Right cardiac atrium (tissue), 5 donors: Measurements from ENCODE around the gene HS2ST1. TPM values are rescaled to one million over a fixed set of nuclear protein-coding genes. Genes with fewer than 3 reads are reported as not detected.

Experiments used
- ATAC-seq, 2 donors: fragments of 200-7000 bp; cut with Tn5 transposase; one replicate each; pipeline versions ENCODE4 v1.8.0 to v1.9.1; 2020; ENCODE audit warnings: moderate library complexity in 2 of 2, mild to moderate bottlenecking in 1 of 2
- DNase-seq, 3 donors: peaks; one replicate each; pipeline ENCODE4 v3.0.0-alpha.2; 2020
- H3K27ac ChIP-seq: one replicate; pipeline ENCODE4 v1.5.1; 2013; ENCODE audit warnings: mild to moderate bottlenecking, low read length, control low read depth, moderate library complexity
- H3K27me3 ChIP-seq: one replicate; pipeline ENCODE4 v1.6.1; 2013; ENCODE audit not compliant: control insufficient read depth, insufficient read depth
- H3K4me1 ChIP-seq: one replicate; pipeline ENCODE4 v1.6.1; 2013; ENCODE audit warnings: low read length; ENCODE audit not compliant: control insufficient read depth, insufficient read depth
- H3K4me3 ChIP-seq: one replicate; pipeline ENCODE4 v1.5.1; 2013; ENCODE audit warnings: low read length, control low read depth
- H3K9me3 ChIP-seq: one replicate; pipeline ENCODE4 v1.6.1; 2013; ENCODE audit warnings: low read length; ENCODE audit not compliant: control insufficient read depth
- WGBS: extraction: QIAGEN DNeasy Blood & Tissue Kit; methylation state at CpG from one replicate; pipeline ENCODE4 v1.1.7; 2013; 5-methylcytosine and 5-hydroxymethylcytosine counted together
- intact Hi-C, 4 donors: fragments of 100-400 bp; cut with DNase I; formaldehyde crosslinking; loops; one replicate each; pipeline versions ENCODE4 v1.11.0 to v1.14.0; 2022 to 2023
- polyA plus RNA-seq: library from polyadenylated mRNA; stranded (reverse); fragments of 200-250 nt; gene quantifications from one replicate; pipeline ENCODE4 v1.2.3, GENCODE V29; 2013
- total RNA-seq, 4 donors: library from RNA; stranded (reverse); fragmentation: NEBNext Ultra II Directional; extraction: Animal tissue kit (Norgen Biotek cat#: 25700); gene quantifications; one replicate each; pipeline ENCODE4 v1.2.1, GENCODE V29; 2021
- donor health status: healthy with polysubstance abuse.
- donor health status: DM: no; HTN: yes; CAD: no.
- donor health status: DM: no; HTN: no; CAD: no.
- donor health status: DM: no; HTN: yes; CAD: no; lungs with severe emphysema.
- donor health status: DM: yes; HTN: yes; CAD: no.

Gene HS2ST1
- total and polyA plus RNA-seq, 5 donors, result 6.0 to 15.7 (median 11.8) TPM

- Histone ChIP-seq H3K27ac (no peak overlapping the region), H3K9me3 (no peaks in the 10 kb centered on the region), H3K4me3 (no peak overlapping the region), H3K4me1 (no peaks in the 10 kb centered on the region), H3K27me3 (no peaks in the 10 kb centered on the region)
- DNase-seq (no peak), ATAC-seq (no peak)
- WGBS, result 55% methylated on average over 4 of the region's 4 CpGs
- intact Hi-C loops, result no loop called here
These were observed 132.5 kb downstream of the HS2ST1 start for GRCh38 chr1:87046951-87047350.

- Histone ChIP-seq H3K9me3 (no peaks in the 10 kb centered on the region), H3K4me1 (no peaks in the 10 kb centered on the region), H3K27ac (no peak overlapping the region), H3K27me3 (no peaks in the 10 kb centered on the region), H3K4me3 (no peak overlapping the region)
- no peak for DNase-seq
- intact Hi-C loops, result no loop called here
- no peak for ATAC-seq
- WGBS, result 97% methylated on average over 3 of the region's 3 CpGs
These were observed 133.8 kb downstream of the HS2ST1 start for GRCh38 chr1:87048237-87048636.

GRCh38 chr1:87051965-87052364 lies 137.5 kb downstream of the HS2ST1 start:
- Histone ChIP-seq H3K9me3 (no peaks in the 10 kb centered on the region), H3K27me3 (no peaks in the 10 kb centered on the region), H3K4me1 (no peaks in the 10 kb centered on the region), H3K27ac (no peak overlapping the region), H3K4me3 (no peak overlapping the region)
- no peak for DNase-seq
- 95% methylated on average over 5 of the region's 5 CpGs for WGBS
- intact Hi-C loops, result no loop called here
- no peak for ATAC-seq

GRCh38 chr1:87052400-87052799 lies 138.0 kb downstream of the HS2ST1 start:
- ATAC-seq, result no peak
- Histone ChIP-seq H3K4me3 (no peak overlapping the region), H3K4me1 (no peaks in the 10 kb centered on the region), H3K27ac (no peak overlapping the region), H3K27me3 (no peaks in the 10 kb centered on the region), H3K9me3 (no peaks in the 10 kb centered on the region)
- no peak for DNase-seq
- intact Hi-C loops, result no loop called here
- WGBS, result 94% methylated on average over 3 of the region's 3 CpGs

GRCh38 chr1:87052961-87053360 lies 138.5 kb downstream of the HS2ST1 start:
- Histone ChIP-seq H3K4me3 (no peak overlapping the region), H3K9me3 (no peaks in the 10 kb centered on the region), H3K4me1 (no peaks in the 10 kb centered on the region), H3K27me3 (no peaks in the 10 kb centered on the region), H3K27ac (no peak overlapping the region)
- no peak for DNase-seq
- intact Hi-C loops, result no loop called here
- no peak for ATAC-seq
- WGBS, result 95% methylated on average over 1 of the region's 1 CpG

GRCh38 chr1:87053446-87053845 lies 139.0 kb downstream of the HS2ST1 start:
- Histone ChIP-seq H3K27ac (no peak overlapping the region), H3K4me3 (no peak overlapping the region), H3K27me3 (no peaks in the 10 kb centered on the region), H3K9me3 (no peaks in the 10 kb centered on the region), H3K4me1 (no peaks in the 10 kb centered on the region)
- DNase-seq, result no peak
- WGBS, result 93% methylated on average over 1 of the region's 1 CpG
- intact Hi-C loops, result no loop called here
- no peak for ATAC-seq

GRCh38 chr1:87056974-87057373 lies 142.5 kb downstream of the HS2ST1 start:
- no peaks in the 10 kb centered on the region for H3K4me1 ChIP-seq
- intact Hi-C loops, result no loop called here
- DNase-seq, result no peak
- ATAC-seq, result no peak
- no peaks in the 10 kb centered on the region for H3K9me3 ChIP-seq
- H3K4me3 ChIP-seq, result no peak overlapping the region
- H3K27ac ChIP-seq, result no peak overlapping the region
- no peaks in the 10 kb centered on the region for H3K27me3 ChIP-seq

GRCh38 chr1:87058343-87058649 lies 143.9 kb downstream of the HS2ST1 start:
- 52% methylated on average over 1 of the region's 1 CpG for WGBS
- no peaks in the 10 kb centered on the region for H3K27me3 ChIP-seq
- H3K4me3 ChIP-seq, result peak overlapping the region; percentile 46
- no peaks in the 10 kb centered on the region for H3K4me1 ChIP-seq
- H3K9me3 ChIP-seq, result no peaks in the 10 kb centered on the region
- intact Hi-C loops, result no loop called here
- ATAC-seq (no peak), DNase-seq (no peak)
- H3K27ac ChIP-seq, result no peak overlapping the region

- H3K9me3 ChIP-seq, result no peaks in the 10 kb centered on the region
- ATAC-seq (no peak), DNase-seq (no peak)
- intact Hi-C loops, result no loop called here
- H3K4me3 ChIP-seq, result no peak overlapping the region
- H3K27me3 ChIP-seq, result no peaks in the 10 kb centered on the region
- no peak overlapping the region for H3K27ac ChIP-seq
- H3K4me1 ChIP-seq, result no peaks in the 10 kb centered on the region
These were observed 147.3 kb downstream of the HS2ST1 start for GRCh38 chr1:87061742-87062156.

- Histone ChIP-seq H3K27ac (no peak overlapping the region), H3K4me3 (no peak overlapping the region), H3K9me3 (no peaks in the 10 kb centered on the region), H3K27me3 (no peaks in the 10 kb centered on the region), H3K4me1 (no peaks in the 10 kb centered on the region)
- no peak for DNase-seq
- ATAC-seq, result no peak
- 86% methylated on average over 2 of the region's 2 CpGs for WGBS
- intact Hi-C loops, result no loop called here
These were observed 148.3 kb downstream of the HS2ST1 start for GRCh38 chr1:87062687-87063086.

- Histone ChIP-seq H3K4me1 (no peaks in the 10 kb centered on the region), H3K4me3 (no peak overlapping the region), H3K27me3 (no peaks in the 10 kb centered on the region), H3K27ac (no peak overlapping the region), H3K9me3 (no peaks in the 10 kb centered on the region)
- intact Hi-C loops, result no loop called here
- no peak for ATAC-seq
- DNase-seq, result no peak
These were observed 149.9 kb downstream of the HS2ST1 start for GRCh38 chr1:87064309-87064708.

- DNase-seq, result no peak
- Histone ChIP-seq H3K4me1 (no peaks in the 10 kb centered on the region), H3K27me3 (no peaks in the 10 kb centered on the region), H3K9me3 (no peaks in the 10 kb centered on the region), H3K27ac (no peak overlapping the region), H3K4me3 (no peak overlapping the region)
- intact Hi-C loops, result no loop called here
- WGBS, result 90% methylated on average over 1 of the region's 1 CpG
- no peak for ATAC-seq
These were observed 150.6 kb downstream of the HS2ST1 start for GRCh38 chr1:87064986-87065385.
